Panc1 (cell line): ENCODE measurements around the gene SDR39U1. TPM values are rescaled to one million over a fixed set of nuclear protein-coding genes. Genes with fewer than 3 reads are reported as not detected.
"Not testable (repeated sequence)": the region's sequence is repeated elsewhere in the genome, so short reads cannot be mapped to it uniquely, and the experiment has no call there.

ENCODE experiments used
- ATAC-seq: fragments of 200-7000 bp; cut with Tn5 transposase; 2 replicates; pipeline ENCODE4 v1.9.1; 2020; ENCODE audit warnings: mild to moderate bottlenecking, moderate library complexity
- BruUV-seq: library from RNA; stranded (reverse); fragments of 400-500 nt; replicated peaks from 2 replicates; lab custom pipeline; 2021; lab: Mats Ljungman, UMichigan
- CTCF ChIA-PET: fragments of 300-600 bp; sonication (Branson Sonifier 250); formaldehyde crosslinking; loops from one replicate; lab custom pipeline; 2022; ENCODE audit warnings: antibody characterized with exemption; lab: Charles Lee
- POLR2A ChIA-PET: fragments of 300-600 bp; sonication (Branson Sonifier 250); formaldehyde crosslinking; loops from one replicate; lab custom pipeline; 2022; ENCODE audit warnings: antibody characterized with exemption; lab: Charles Lee
- DNase-seq: peaks from one replicate; pipeline ENCODE4 v3.0.0-alpha.2; 2010; ENCODE audit warnings: low read depth, low spot score
- H3K27ac ChIP-seq: 2 replicates; pipeline ENCODE4 v1.5.1; 2011; ENCODE audit warnings: mild to moderate bottlenecking, low read length, inconsistent platforms
- H3K27me3 ChIP-seq: fragments of 200-500 bp; sonication (Bioruptor generic); 2 replicates; pipeline ENCODE4 v1.6.0; 2014; ENCODE audit warnings: low read length, inconsistent platforms; ENCODE audit not compliant: control insufficient read depth, insufficient read depth
- H3K36me3 ChIP-seq: fragments of 200-500 bp; sonication (Bioruptor generic); 2 replicates; pipeline ENCODE4 v1.5.1; 2014; ENCODE audit warnings: inconsistent platforms, mild to moderate bottlenecking, low read length, moderate library complexity; ENCODE audit not compliant: control insufficient read depth, insufficient read depth
- H3K4me1 ChIP-seq: 2 replicates; pipeline ENCODE4 v1.5.1; 2011; ENCODE audit warnings: inconsistent platforms, mild to moderate bottlenecking, low read length, moderate library complexity; ENCODE audit not compliant: control insufficient read depth, insufficient read depth
- H3K4me3 ChIP-seq, 2 experiments: 2 replicates each; pipeline ENCODE4 v1.5.1; 2011 to 2012; ENCODE audit warnings: low read depth in 2 of 2, low read length in 2 of 2, mild to moderate bottlenecking in 2 of 2, inconsistent platforms in 1 of 2, moderate library complexity in 1 of 2
- H3K9me3 ChIP-seq: fragments of 200-500 bp; sonication (Bioruptor generic); 2 replicates; pipeline ENCODE4 v1.5.1; 2014; ENCODE audit warnings: low read depth, mild to moderate bottlenecking, inconsistent platforms, low read length, moderate library complexity; ENCODE audit not compliant: control insufficient read depth, insufficient read depth
- SIN3A ChIP-seq: IDR thresholded peaks from 2 replicates; pipeline ENCODE4 v1.6.1; 2012; ENCODE audit warnings: low read depth, mild to moderate bottlenecking, low read length, moderate library complexity, borderline replicate concordance; ENCODE audit not compliant: insufficient read depth
- TCF7L2 ChIP-seq: IDR thresholded peaks from 2 replicates; pipeline ENCODE4 v1.6.1; 2011; ENCODE audit warnings: mild to moderate bottlenecking, low read depth, low read length, inconsistent platforms
- in situ Hi-C: cut with HindIII; loops from 2 replicates; pipeline ENCODE4 v1.10.0; 2016; ENCODE audit warnings: low sequenced_read_pairs, low pct_unique_long_range_greater_than_20kb
- intact Hi-C: fragments of 100-400 bp; cut with micrococcal nuclease; formaldehyde crosslinking; loops from one replicate; pipeline ENCODE4 v1.10.0; 2022; ENCODE audit not compliant: unreplicated experiment
- total RNA-seq: library from RNA; stranded (reverse); gene quantifications from one replicate; pipeline ENCODE4 v1.2.1, GENCODE V29; 2021; ENCODE audit not compliant: unreplicated experiment
- TF ChIP-seq, protein P1 (sequence below), 2 experiments: IDR thresholded peaks; 2 replicates each; pipeline ENCODE4 v1.6.1; 2011 to 2012; ENCODE audit warnings: low read depth in 2 of 2, control low read depth in 1 of 2, low read length in 1 of 2, mild to moderate bottlenecking in 1 of 2, moderate library complexity in 1 of 2; ENCODE audit not compliant: insufficient read depth in 1 of 2
- TF ChIP-seq, protein P2 (sequence below): fragments of 450-650 bp; IDR thresholded peaks from 2 replicates; pipeline ENCODE4 v1.5.1; 2017; ENCODE audit warnings: mild to moderate bottlenecking

The SDR39U1 gene
- total RNA-seq, 1 experiment from 2014 or later, result 54.2 TPM

DNA sequence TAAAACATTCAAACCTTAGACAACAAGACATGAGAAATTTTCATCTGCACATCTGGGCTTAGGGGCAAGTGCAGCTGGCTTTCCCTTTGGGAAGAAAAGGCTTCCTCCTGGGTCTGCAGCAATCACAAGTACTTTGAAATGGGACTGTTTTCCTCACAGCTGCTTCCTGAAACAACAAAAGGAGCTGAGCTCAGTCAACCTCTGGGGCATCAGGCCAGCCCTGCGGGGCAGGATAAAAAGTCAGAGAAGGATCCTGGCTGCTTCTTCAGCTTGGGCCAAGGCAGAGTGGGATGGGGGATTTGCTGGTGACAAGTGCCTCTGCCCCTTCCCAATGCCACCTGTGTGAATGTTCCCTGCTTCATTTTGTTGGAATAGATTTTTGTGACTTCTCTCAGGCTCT is 16.2 kb upstream of the SDR39U1 start:
- Histone ChIP-seq H3K4me1 (no peaks in the 10 kb centered on the region), H3K27me3 (no peaks in the 10 kb centered on the region), H3K36me3 (no peaks in the 10 kb centered on the region), H3K27ac (no peak overlapping the region), H3K4me3 (no peak overlapping the region), H3K9me3 (no peaks in the 10 kb centered on the region)
- CTCF ChIA-PET, result no interaction called here
- no peak for DNase-seq
- TF ChIP-seq SIN3A, result no peak
- intact Hi-C loops, result no loop called here
- POLR2A ChIA-PET, result no interaction called here
- no TSS peak for BruUV-seq
- ATAC-seq, result no peak
- in situ Hi-C loops, result no loop called here

DNA sequence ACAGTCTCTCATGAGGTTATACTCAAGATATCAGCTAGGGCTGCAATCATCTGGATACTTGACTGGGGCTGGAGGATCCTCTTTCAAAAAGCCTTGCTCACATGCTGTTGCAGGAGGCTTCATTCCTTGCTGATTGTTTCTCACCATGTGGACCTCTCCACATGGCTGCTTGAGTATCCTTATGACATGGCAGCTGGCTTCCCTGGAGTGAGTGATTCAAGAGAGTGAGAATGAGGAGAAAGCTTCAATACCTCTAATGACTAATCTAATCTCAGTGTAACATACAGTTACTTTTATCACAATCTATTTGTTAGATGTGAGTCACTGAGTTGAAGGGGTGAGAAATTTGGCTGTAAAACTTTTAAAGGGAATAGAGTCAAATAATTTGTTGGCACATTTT is 14.4 kb upstream of the SDR39U1 start:
- ATAC-seq (no peak), DNase-seq (no peak)
- TF ChIP-seq TCF7L2, result no peak
- TF ChIP-seq, protein P1, sequence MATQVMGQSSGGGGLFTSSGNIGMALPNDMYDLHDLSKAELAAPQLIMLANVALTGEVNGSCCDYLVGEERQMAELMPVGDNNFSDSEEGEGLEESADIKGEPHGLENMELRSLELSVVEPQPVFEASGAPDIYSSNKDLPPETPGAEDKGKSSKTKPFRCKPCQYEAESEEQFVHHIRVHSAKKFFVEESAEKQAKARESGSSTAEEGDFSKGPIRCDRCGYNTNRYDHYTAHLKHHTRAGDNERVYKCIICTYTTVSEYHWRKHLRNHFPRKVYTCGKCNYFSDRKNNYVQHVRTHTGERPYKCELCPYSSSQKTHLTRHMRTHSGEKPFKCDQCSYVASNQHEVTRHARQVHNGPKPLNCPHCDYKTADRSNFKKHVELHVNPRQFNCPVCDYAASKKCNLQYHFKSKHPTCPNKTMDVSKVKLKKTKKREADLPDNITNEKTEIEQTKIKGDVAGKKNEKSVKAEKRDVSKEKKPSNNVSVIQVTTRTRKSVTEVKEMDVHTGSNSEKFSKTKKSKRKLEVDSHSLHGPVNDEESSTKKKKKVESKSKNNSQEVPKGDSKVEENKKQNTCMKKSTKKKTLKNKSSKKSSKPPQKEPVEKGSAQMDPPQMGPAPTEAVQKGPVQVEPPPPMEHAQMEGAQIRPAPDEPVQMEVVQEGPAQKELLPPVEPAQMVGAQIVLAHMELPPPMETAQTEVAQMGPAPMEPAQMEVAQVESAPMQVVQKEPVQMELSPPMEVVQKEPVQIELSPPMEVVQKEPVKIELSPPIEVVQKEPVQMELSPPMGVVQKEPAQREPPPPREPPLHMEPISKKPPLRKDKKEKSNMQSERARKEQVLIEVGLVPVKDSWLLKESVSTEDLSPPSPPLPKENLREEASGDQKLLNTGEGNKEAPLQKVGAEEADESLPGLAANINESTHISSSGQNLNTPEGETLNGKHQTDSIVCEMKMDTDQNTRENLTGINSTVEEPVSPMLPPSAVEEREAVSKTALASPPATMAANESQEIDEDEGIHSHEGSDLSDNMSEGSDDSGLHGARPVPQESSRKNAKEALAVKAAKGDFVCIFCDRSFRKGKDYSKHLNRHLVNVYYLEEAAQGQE (IDR thresholded peaks at IDR 0.05; ENCODE audit: insufficient read depth in 1 of 2, low read depth in 2 of 2, low read length in 1 of 2), result no peak
- TF ChIP-seq, protein P2, sequence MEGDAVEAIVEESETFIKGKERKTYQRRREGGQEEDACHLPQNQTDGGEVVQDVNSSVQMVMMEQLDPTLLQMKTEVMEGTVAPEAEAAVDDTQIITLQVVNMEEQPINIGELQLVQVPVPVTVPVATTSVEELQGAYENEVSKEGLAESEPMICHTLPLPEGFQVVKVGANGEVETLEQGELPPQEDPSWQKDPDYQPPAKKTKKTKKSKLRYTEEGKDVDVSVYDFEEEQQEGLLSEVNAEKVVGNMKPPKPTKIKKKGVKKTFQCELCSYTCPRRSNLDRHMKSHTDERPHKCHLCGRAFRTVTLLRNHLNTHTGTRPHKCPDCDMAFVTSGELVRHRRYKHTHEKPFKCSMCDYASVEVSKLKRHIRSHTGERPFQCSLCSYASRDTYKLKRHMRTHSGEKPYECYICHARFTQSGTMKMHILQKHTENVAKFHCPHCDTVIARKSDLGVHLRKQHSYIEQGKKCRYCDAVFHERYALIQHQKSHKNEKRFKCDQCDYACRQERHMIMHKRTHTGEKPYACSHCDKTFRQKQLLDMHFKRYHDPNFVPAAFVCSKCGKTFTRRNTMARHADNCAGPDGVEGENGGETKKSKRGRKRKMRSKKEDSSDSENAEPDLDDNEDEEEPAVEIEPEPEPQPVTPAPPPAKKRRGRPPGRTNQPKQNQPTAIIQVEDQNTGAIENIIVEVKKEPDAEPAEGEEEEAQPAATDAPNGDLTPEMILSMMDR, result no peak
- H3K4me1 ChIP-seq, result no peaks in the 10 kb centered on the region
- H3K27ac ChIP-seq, result no peak overlapping the region
- ChIA-PET CTCF (no interaction called here), POLR2A (no interaction called here)
- H3K4me3 ChIP-seq, result no peak overlapping the region
- no TSS peak for BruUV-seq
- intact Hi-C loops (no loop called here), in situ Hi-C loops (no loop called here)
- no peaks in the 10 kb centered on the region for H3K36me3 ChIP-seq
- no peaks in the 10 kb centered on the region for H3K27me3 ChIP-seq
- H3K9me3 ChIP-seq, result no peaks in the 10 kb centered on the region

DNA sequence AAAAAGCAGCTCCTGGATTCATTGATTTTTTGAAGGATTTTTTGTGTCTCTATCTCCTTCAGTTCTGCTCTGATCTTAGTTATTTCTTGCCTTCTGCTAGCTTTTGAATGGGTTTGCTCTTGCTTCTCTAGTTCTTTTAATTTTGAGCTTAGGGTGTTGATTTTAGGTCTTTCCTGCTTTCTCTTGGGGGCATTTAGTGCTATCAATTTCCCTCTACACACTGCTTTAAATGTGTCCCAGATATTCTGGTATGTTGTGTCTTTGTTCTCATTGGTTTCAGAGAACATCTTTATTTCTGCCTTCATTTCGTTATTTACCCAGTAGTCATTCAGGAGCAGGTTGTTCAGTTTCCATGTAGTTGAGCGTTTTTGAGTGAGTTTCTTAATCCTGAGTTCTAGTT is 8.3 kb upstream of the SDR39U1 start:
- H3K27me3 ChIP-seq, H3K9me3 ChIP-seq, POLR2A ChIA-PET, ATAC-seq, H3K4me1 ChIP-seq, in situ Hi-C loops, intact Hi-C loops, CTCF ChIA-PET, DNase-seq, H3K4me3 ChIP-seq, BruUV-seq, H3K36me3 ChIP-seq, H3K27ac ChIP-seq: not testable (repeated sequence)
